IMR-90 (cell line): ENCODE data around the gene HDAC9. TPM values are rescaled to one million over a fixed set of nuclear protein-coding genes. Genes with fewer than 3 reads are reported as not detected.

Experiments used
- ATAC-seq: fragments of 200-7000 bp; cut with Tn5 transposase; 2 replicates; pipeline ENCODE4 v1.9.1; 2020; ENCODE audit warnings: low read depth, mild to moderate bottlenecking, moderate library complexity
- BruUV-seq: library from RNA; stranded (reverse); fragments of 400-500 nt; replicated peaks from 2 replicates; lab custom pipeline; 2021; lab: Mats Ljungman, UMichigan
- CTCF ChIA-PET: fragments of 300-600 bp; formaldehyde crosslinking; extraction: SDS; loops from one replicate; lab custom pipeline; 2021; ENCODE audit warnings: antibody characterized with exemption; lab: Yijun Ruan, JAX
- POLR2A ChIA-PET: fragments of 300-600 bp; sonication (Branson Sonifier 250); formaldehyde crosslinking; loops from one replicate; lab custom pipeline; 2022; ENCODE audit warnings: antibody characterized with exemption; ENCODE audit not compliant: unreplicated experiment; lab: Charles Lee
- DNase-seq: peaks from one replicate; pipeline ENCODE4 v3.0.0; 2013
- H2AFZ ChIP-seq: replicated peaks from 2 replicates; pipeline ENCODE3; 2013; ENCODE audit warnings: low read length, mild to moderate bottlenecking; ENCODE audit not compliant: poor library complexity
- H2AK5ac ChIP-seq: 2 replicates; pipeline ENCODE4 v1.6.1; 2013; ENCODE audit warnings: low read depth, low read length, inconsistent platforms
- H2AK9ac ChIP-seq: replicated peaks from 2 replicates; pipeline ENCODE3; 2013; ENCODE audit warnings: mild to moderate bottlenecking, low read depth, low read length, moderate library complexity; ENCODE audit not compliant: poor library complexity
- H2BK120ac ChIP-seq: 2 replicates; pipeline ENCODE4 v1.6.1; 2013; ENCODE audit warnings: low read depth, low read length, inconsistent platforms
- H2BK15ac ChIP-seq: 3 replicates; pipeline ENCODE4 v1.6.1; 2013; ENCODE audit warnings: low read depth, low read length, inconsistent platforms
- H2BK20ac ChIP-seq: 2 replicates; pipeline ENCODE4 v1.6.1; 2013; ENCODE audit warnings: low read depth, mild to moderate bottlenecking, inconsistent platforms, low read length, moderate library complexity
- H2BK5ac ChIP-seq: 2 replicates; pipeline ENCODE4 v1.6.1; 2013; ENCODE audit warnings: mild to moderate bottlenecking, low read depth, low read length, inconsistent platforms; ENCODE audit not compliant: poor library complexity, severe bottlenecking
- H3K14ac ChIP-seq: replicated peaks from 2 replicates; pipeline ENCODE4 v1.6.1; 2013; ENCODE audit warnings: low read depth, low read length, inconsistent platforms
- H3K18ac ChIP-seq: 2 replicates; pipeline ENCODE4 v1.6.1; 2013; ENCODE audit warnings: low read depth, low read length, control low read depth
- H3K23ac ChIP-seq: 2 replicates; pipeline ENCODE4 v1.6.1; 2013; ENCODE audit warnings: low read depth, low read length, inconsistent platforms
- H3K27ac ChIP-seq: 2 replicates; pipeline ENCODE4 v1.5.1; 2013; ENCODE audit warnings: mild to moderate bottlenecking, control low read depth, low read length; ENCODE audit not compliant: insufficient read depth
- H3K27me3 ChIP-seq: 2 replicates; pipeline ENCODE4 v1.6.1; 2013; ENCODE audit warnings: low read length; ENCODE audit not compliant: control insufficient read depth, insufficient read depth
- H3K36me3 ChIP-seq: 2 replicates; pipeline ENCODE4 v1.6.1; 2013; ENCODE audit warnings: low read length, mixed read lengths; ENCODE audit not compliant: control insufficient read depth, insufficient read depth
- H3K4ac ChIP-seq: 2 replicates; pipeline ENCODE4 v1.6.1; 2013; ENCODE audit warnings: low read depth, low read length, inconsistent platforms
- H3K4me1 ChIP-seq: 2 replicates; pipeline ENCODE4 v1.6.1; 2013; ENCODE audit warnings: low read length, mixed read lengths; ENCODE audit not compliant: control insufficient read depth, insufficient read depth
- H3K4me2 ChIP-seq: 2 replicates; pipeline ENCODE4 v1.6.1; 2013; ENCODE audit warnings: low read depth, mild to moderate bottlenecking, control low read depth, low read length, moderate library complexity
- H3K4me3 ChIP-seq: 2 replicates; pipeline ENCODE4 v1.5.1; 2013; ENCODE audit warnings: low read depth, mild to moderate bottlenecking, control low read depth, low read length, moderate library complexity; ENCODE audit not compliant: insufficient read depth
- H3K56ac ChIP-seq: 2 replicates; pipeline ENCODE4 v1.6.1; 2013; ENCODE audit warnings: low read length, inconsistent platforms; ENCODE audit not compliant: insufficient read depth; ENCODE audit errors: extremely low read depth
- H3K79me1 ChIP-seq, 2 experiments: 2 replicates each; pipeline ENCODE4 v1.6.1; 2013; ENCODE audit warnings: low read length in 2 of 2, inconsistent platforms in 1 of 2, low read depth in 1 of 2
- H3K9ac ChIP-seq: 2 replicates; pipeline ENCODE4 v1.6.1; 2013; ENCODE audit warnings: low read depth, low read length, control low read depth
- H3K9me1 ChIP-seq: 2 replicates; pipeline ENCODE4 v1.6.1; 2013; ENCODE audit warnings: low read length, inconsistent platforms; ENCODE audit not compliant: insufficient read depth
- H3K9me3 ChIP-seq: 2 replicates; pipeline ENCODE4 v1.6.1; 2013; ENCODE audit warnings: low read length; ENCODE audit not compliant: control insufficient read depth, insufficient read depth
- H4K20me1 ChIP-seq: 2 replicates; pipeline ENCODE4 v1.6.1; 2013; ENCODE audit warnings: low read length, inconsistent platforms; ENCODE audit not compliant: insufficient read depth
- H4K5ac ChIP-seq: 2 replicates; pipeline ENCODE4 v1.6.1; 2013; ENCODE audit warnings: mild to moderate bottlenecking, low read depth, low read length, control low read depth
- H4K8ac ChIP-seq, 2 experiments: 2 replicates each; pipeline ENCODE4 v1.6.1; 2013; ENCODE audit warnings: low read depth in 2 of 2, low read length in 2 of 2, control low read depth in 1 of 2, inconsistent platforms in 1 of 2
- H4K91ac ChIP-seq: 2 replicates; pipeline ENCODE4 v1.6.1; 2013; ENCODE audit warnings: low read depth, low read length, inconsistent platforms; ENCODE audit not compliant: insufficient read depth
- BHLHE40 ChIP-seq: fragments of 150-350 bp; IDR thresholded peaks from 2 replicates; pipeline ENCODE4 v1.6.1; 2016; ENCODE audit warnings: mild to moderate bottlenecking, low read depth, low read length
- CEBPB ChIP-seq: IDR thresholded peaks from 2 replicates; pipeline ENCODE4 v1.6.1; 2012; ENCODE audit warnings: low read depth, low read length, improper control_type of control experiment
- FOS ChIP-seq: fragments of 150-350 bp; IDR thresholded peaks from 2 replicates; pipeline ENCODE4 v1.6.1; 2016; ENCODE audit warnings: low read depth, low read length
- MAFK ChIP-seq: IDR thresholded peaks from 2 replicates; pipeline ENCODE4 v1.6.1; 2012; ENCODE audit warnings: low read depth, low read length, improper control_type of control experiment
- MAZ ChIP-seq: IDR thresholded peaks from 2 replicates; pipeline ENCODE4 v1.6.1; 2012; ENCODE audit warnings: low read depth, mild to moderate bottlenecking, low read length, improper control_type of control experiment, moderate library complexity, borderline replicate concordance
- MXI1 ChIP-seq: IDR thresholded peaks from 2 replicates; pipeline ENCODE4 v1.6.1; 2012; ENCODE audit warnings: low read depth, mild to moderate bottlenecking, low read length, moderate library complexity, borderline replicate concordance
- NFE2L2 ChIP-seq: fragments of 150-350 bp; IDR thresholded peaks from 2 replicates; pipeline ENCODE4 v1.6.1; 2016; ENCODE audit warnings: low read depth, mild to moderate bottlenecking, low read length
- POLR2A ChIP-seq: IDR thresholded peaks from 2 replicates; pipeline ENCODE4 v1.6.1; 2012; ENCODE audit warnings: mild to moderate bottlenecking, low read depth, low read length
- RAD21 ChIP-seq: IDR thresholded peaks from 2 replicates; pipeline ENCODE4 v1.6.1; 2012; ENCODE audit warnings: low read length, improper control_type of control experiment
- RCOR1 ChIP-seq: IDR thresholded peaks from 2 replicates; pipeline ENCODE4 v1.6.1; 2012; ENCODE audit warnings: mild to moderate bottlenecking, low read length, improper control_type of control experiment; ENCODE audit not compliant: insufficient replicate concordance
- RFX5 ChIP-seq: IDR thresholded peaks from 2 replicates; pipeline ENCODE4 v1.8.0; 2012; ENCODE audit warnings: low read depth, mild to moderate bottlenecking, low read length, moderate library complexity
- SMC3 ChIP-seq: fragments of 150-350 bp; IDR thresholded peaks from 2 replicates; pipeline ENCODE4 v1.6.1; 2016; ENCODE audit warnings: low read depth, mild to moderate bottlenecking, antibody characterized with exemption, low read length, moderate library complexity
- WGBS, 2 experiments: methylation state at CpG; one replicate each; pipeline versions ENCODE4 v1.1.5 to v1.1.7; 2013; ENCODE audit warnings: missing lambda C conversion rate in 2 of 2; ENCODE audit not compliant: insufficient read length in 1 of 2; ENCODE audit errors: extremely low coverage in 2 of 2; 5-methylcytosine and 5-hydroxymethylcytosine counted together
- dilution Hi-C: fragments of 300-500 bp; cut with HindIII; formaldehyde crosslinking; loops from one replicate; pipeline ENCODE4 v1.14.3; 2018; ENCODE audit warnings: low sequenced_read_pairs; ENCODE audit not compliant: unreplicated experiment
- in situ Hi-C: fragments of 300-500 bp; cut with MboI; formaldehyde crosslinking; loops from 3 replicates; pipeline ENCODE4 v1.14.3; 2019; ENCODE audit warnings: low sequenced_read_pairs, inconsistent platforms, mixed read lengths
- intact Hi-C: fragments of 100-400 bp; cut with micrococcal nuclease; formaldehyde crosslinking; loops from 2 replicates; pipeline ENCODE4 v1.10.0; 2022
- polyA plus RNA-seq, 3 experiments: library from polyadenylated mRNA; depleted of rRNA; stranded (reverse); fragments of >200 nt; gene quantifications; 2 replicates each; pipeline ENCODE4 v1.2.3, GENCODE V29; 2012; ENCODE audit warnings: low replicate concordance in 1 of 3
- total RNA-seq: library from RNA; depleted of rRNA; stranded (reverse); fragments of >200 nt; gene quantifications from 2 replicates; pipeline ENCODE4 v1.2.3, GENCODE V29; 2012
- TF ChIP-seq, protein P1 (sequence below): fragments of 150-350 bp; IDR thresholded peaks from 2 replicates; pipeline ENCODE4 v1.6.1; 2016; ENCODE audit warnings: low read depth, mild to moderate bottlenecking, low read length, moderate library complexity, borderline replicate concordance
- TF ChIP-seq, protein P2 (sequence below): fragments of 150-350 bp; IDR thresholded peaks from 2 replicates; pipeline ENCODE4 v1.6.1; 2017; ENCODE audit warnings: mild to moderate bottlenecking, antibody characterized with exemption, low read length, low read depth

HDAC9 gene
- total and polyA plus RNA-seq, 2 of the 4 experiments (the other 2 are of a cell fraction) = 4.3 to 24.7 TPM

DNA sequence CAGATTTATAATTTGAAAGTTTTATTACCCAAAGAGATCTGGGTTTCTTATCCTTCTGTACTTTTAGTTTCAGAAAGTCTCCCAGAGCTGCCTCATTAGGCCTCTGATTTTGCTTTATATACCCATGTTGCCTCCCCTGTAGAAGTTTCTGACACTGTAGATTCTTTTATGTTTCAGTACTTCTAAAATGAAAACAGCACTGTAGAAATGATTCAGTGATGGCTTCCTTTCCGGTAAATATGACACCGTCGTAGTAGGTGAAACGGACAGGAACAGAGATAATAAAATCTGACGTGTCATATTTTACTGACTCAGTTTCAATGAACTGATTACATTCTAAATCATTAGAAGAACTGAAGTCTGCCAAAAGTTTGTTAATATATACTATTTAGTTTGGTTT lies 349.2 kb downstream of the HDAC9 start:
- intact Hi-C loops = no loop called here
- H3K27me3 ChIP-seq = no peaks in the 10 kb centered on the region
- no peak overlapping the region for H3K4ac ChIP-seq
- H3K4me1 ChIP-seq = no peaks in the 10 kb centered on the region
- POLR2A ChIA-PET = no interaction called here
- no peaks in the 10 kb centered on the region for H3K9me1 ChIP-seq
- WGBS, 2 experiments = no CpG with 5 or more reads among the region's 5 CpGs
- in situ Hi-C loops = no loop called here
- no peak overlapping the region for H3K18ac ChIP-seq
- H2AK9ac ChIP-seq = no peak overlapping the region
- no peak overlapping the region for H3K56ac ChIP-seq
- no TSS peak for BruUV-seq
- H3K9me3 ChIP-seq = no peaks in the 10 kb centered on the region
- no peak overlapping the region for H2BK120ac ChIP-seq
- no peak overlapping the region for H4K91ac ChIP-seq
- no peak overlapping the region for H3K4me3 ChIP-seq
- no peak overlapping the region for H3K23ac ChIP-seq
- no peak overlapping the region for H2BK5ac ChIP-seq
- CTCF ChIA-PET = no interaction called here
- no peak overlapping the region for H4K5ac ChIP-seq
- TF ChIP-seq MXI1 (no peak), NFE2L2 (no peak), RCOR1 (no peak), FOS (no peak), MAFK (no peak), POLR2A (no peak), SMC3 (no peak), MAZ (no peak), BHLHE40 (no peak), RAD21 (no peak), CEBPB (no peak), RFX5 (no peak)
- TF ChIP-seq, protein P1, sequence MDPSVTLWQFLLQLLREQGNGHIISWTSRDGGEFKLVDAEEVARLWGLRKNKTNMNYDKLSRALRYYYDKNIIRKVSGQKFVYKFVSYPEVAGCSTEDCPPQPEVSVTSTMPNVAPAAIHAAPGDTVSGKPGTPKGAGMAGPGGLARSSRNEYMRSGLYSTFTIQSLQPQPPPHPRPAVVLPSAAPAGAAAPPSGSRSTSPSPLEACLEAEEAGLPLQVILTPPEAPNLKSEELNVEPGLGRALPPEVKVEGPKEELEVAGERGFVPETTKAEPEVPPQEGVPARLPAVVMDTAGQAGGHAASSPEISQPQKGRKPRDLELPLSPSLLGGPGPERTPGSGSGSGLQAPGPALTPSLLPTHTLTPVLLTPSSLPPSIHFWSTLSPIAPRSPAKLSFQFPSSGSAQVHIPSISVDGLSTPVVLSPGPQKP = no peak
- TF ChIP-seq, protein P2, sequence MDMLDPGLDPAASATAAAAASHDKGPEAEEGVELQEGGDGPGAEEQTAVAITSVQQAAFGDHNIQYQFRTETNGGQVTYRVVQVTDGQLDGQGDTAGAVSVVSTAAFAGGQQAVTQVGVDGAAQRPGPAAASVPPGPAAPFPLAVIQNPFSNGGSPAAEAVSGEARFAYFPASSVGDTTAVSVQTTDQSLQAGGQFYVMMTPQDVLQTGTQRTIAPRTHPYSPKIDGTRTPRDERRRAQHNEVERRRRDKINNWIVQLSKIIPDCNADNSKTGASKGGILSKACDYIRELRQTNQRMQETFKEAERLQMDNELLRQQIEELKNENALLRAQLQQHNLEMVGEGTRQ = no peak
- H3K36me3 ChIP-seq = no peaks in the 10 kb centered on the region
- ATAC-seq = no peak
- no peak overlapping the region for H3K4me2 ChIP-seq
- H2AFZ ChIP-seq = no peak overlapping the region
- no peak overlapping the region for H2AK5ac ChIP-seq
- H3K27ac ChIP-seq = no peak overlapping the region
- H3K9ac ChIP-seq = no peak overlapping the region
- no peaks in the 10 kb centered on the region for H4K20me1 ChIP-seq
- dilution Hi-C loops = no loop called here
- no peak for DNase-seq
- no peak overlapping the region for H2BK15ac ChIP-seq
- H3K14ac ChIP-seq = no peak overlapping the region
- no peak overlapping the region for H4K8ac ChIP-seq
- no peaks in the 10 kb centered on the region for H3K79me1 ChIP-seq
- H2BK20ac ChIP-seq = no peak overlapping the region
